ENCODE data around the gene HNRNPUL2.
"Not testable (repeated sequence)": the region's sequence is repeated elsewhere in the genome, so short reads cannot be mapped to it uniquely, and the experiment has no call there.

The HNRNPUL2 gene

DNA sequence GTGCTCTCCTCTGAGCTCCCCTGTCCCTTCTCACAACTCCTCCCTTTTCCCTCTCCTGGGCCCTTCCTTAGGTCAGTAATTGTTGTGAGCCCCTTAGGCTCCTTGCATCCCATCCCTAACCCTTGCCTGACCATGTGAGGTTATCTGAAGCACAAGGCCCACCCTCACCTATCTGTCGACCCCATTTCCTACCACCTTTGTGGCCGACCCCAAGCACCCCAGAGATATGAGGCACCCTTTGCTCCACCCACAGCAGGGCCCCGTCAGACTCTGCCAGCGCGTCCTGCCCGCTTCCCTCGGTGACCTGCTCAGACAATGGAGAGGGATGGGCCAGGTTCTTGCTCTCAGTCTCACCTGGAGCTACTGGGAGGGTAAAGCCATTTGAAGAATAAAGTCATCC is 18.5 kb downstream of the HNRNPUL2 start:
- intact Hi-C loops (cut with DNase I) = loop anchor here (2.0 to 10.0 kb wide), 2 partner anchors 18 to 314 kb away; partner anchors contain the start of gene HNRNPUL2
- peak in 13 of 42 donors; percentile 16 to 52 (median 35) for DNase-seq

DNA sequence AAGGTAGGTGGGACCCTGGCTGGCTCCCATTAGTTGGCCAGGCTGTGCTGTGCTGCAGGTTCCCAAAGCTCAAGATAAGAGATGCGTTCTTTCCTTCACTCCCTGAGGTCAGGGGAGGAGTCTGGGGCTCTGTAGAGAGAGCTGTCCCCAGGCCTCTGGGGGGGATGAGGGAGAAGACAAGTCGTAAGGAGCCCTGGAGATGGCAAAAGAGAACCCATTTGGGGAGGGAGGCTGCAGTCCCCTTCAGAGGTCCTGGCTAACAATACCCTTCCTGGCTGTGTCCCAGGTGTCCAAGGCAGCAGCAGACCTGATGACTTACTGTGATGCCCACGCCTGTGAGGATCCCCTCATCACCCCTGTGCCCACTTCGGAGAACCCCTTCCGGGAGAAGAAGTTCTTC is 18.9 kb downstream of the HNRNPUL2 start:
- intact Hi-C loops (cut with DNase I) = loop anchor here (2.0 to 10.0 kb wide), 2 partner anchors 18 to 314 kb away; partner anchors contain the start of gene HNRNPUL2
- peak in 3 of 42 donors; percentile 5 to 38 (median 30) for DNase-seq

DNA sequence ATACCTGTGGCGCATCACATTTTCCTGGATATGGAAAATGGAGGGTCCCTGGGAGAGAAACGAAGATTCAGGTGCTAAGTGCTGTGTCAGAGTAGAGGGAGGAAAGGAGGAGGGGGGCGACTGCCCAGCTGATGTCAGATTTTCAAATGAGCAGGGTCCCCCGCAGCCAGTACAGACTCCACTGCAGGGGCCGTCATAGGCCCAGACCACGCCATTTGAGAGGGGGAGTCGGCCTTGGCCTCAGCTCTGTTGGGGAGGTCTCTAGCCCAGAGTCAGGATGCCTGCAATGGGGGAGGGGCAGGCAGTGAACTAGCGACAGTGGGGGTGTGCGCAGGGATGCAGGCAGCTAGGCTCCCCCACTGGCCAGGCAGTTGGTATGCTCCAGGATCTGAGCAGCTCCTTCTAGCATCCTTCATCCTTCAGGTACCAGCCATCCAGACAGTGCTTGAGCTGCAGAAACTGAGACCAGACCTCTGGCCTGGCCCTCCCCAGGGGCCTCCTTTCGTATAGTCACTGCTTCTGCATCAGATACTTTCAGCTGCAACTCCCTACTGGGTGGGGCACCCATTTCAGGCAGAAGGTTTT is 19.9 kb downstream of the HNRNPUL2 start, which contains the start of the genes BSCL2 and GNG3:
Gene BSCL2 (minus strand): TSS at position 148 of the 585 bp plus-strand sequence. CDS start 229 bp downstream, outside the sequence.
Gene GNG3 (plus strand): TSS at position 400 of the 585 bp plus-strand sequence. CDS start 620 bp downstream, outside the sequence.
- peak; percentile 74 to 97 (median 90) for DNase-seq
- intact Hi-C loops (cut with DNase I) = loop anchor here (10.0 kb wide), 1 partner anchor 313 kb away; no protein-coding TSS in a partner anchor

DNA sequence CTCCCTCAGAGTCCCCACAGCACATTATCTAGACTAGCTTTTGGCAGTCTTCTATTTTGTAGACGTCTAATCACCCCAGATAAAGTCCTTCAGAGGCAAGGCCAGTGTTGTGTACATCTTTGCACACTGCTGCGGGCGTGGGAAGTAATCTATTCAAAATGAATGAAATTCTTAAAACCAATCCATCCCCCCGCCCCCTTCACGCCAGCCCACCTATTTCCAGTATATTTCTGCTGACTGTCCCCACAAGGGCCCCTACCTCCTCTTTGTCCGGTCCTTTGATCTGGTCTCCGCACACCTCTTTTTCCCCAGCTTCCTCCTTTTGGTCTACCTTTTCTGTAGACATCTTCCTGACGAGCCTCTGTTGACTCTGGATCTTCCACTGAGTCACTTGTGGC is 20.4 kb downstream of the HNRNPUL2 start:
- intact Hi-C loops (cut with DNase I) = loop anchor here (10.0 kb wide), 1 partner anchor 312 kb away; no protein-coding TSS in a partner anchor
- DNase-seq = peak in 1 of 42 donors; percentile 39

DNA sequence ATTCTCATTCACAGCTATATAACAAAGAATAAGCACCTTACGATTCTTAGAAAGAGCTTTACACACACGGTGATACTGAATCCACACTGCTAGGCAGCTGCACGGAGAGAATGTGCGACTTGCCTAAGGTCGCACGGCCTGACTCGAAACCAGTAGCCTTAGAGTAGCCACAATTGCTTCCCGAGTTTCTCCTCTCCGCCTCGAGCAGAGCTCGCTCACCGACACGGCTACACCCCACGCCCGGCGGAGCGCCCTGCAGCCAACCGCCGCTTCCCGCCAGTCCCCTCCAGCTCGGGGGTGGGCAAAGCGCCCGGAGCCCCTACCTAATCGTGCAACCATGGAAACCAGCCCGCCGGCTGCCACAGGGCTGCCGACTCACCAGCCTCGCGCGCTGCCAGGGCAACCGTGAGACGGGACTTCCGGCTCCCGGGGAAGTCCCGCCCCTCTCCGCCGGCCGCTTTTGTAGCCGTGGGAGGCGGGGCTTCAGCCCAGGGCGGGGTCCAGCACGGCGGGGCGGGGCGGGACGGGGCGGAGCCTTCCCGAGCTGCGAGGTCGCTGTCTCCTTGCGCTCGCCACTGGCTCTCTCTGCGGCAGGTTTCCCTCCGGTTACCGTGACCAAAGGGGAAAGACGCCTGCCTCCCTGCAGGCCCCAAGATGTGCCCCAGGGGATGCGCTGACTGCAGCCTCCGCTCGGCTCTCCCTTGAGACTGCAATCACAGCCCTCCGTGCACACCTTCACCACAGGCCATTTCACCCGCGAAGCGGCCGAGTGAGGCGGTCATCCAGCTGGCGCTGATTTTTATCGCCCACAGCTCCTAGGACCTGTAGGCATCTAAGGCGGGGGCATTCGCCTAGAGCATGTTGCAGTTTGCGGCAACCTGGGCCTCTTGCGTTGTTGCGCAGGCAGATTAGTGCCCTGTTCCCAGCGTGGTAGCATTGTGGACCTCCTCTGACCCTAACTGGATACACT is 21.1 kb downstream of the HNRNPUL2 start:
- peak; percentile 91 to 99 (median 97) for DNase-seq
- intact Hi-C loops (cut with DNase I) = loop anchor here (10.0 kb wide), 1 partner anchor 311 kb away; no protein-coding TSS in a partner anchor

DNA sequence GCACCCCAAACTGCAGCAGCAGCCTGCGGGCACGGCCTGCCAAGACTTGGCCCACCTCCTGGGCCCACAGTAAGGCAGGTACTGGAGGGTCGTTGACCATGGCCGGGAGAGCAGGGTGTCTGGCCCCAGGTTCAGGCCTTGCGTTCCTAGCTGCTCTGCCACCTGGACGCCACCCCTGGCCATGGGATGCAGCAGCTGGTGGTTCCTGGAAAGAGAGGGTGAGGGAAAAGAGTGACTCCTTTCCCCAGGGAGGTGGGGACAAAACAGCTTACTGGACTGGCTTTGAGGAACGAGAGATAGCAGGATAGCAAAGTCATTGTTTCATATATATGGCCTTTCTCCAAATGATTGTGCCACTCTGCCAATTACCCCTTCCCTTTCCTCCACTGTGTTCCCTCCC is 21.8 kb downstream of the HNRNPUL2 start:
- no peak for DNase-seq
- intact Hi-C loops (cut with DNase I) = loop anchor here (10.0 kb wide), 1 partner anchor 311 kb away; no protein-coding TSS in a partner anchor

DNA sequence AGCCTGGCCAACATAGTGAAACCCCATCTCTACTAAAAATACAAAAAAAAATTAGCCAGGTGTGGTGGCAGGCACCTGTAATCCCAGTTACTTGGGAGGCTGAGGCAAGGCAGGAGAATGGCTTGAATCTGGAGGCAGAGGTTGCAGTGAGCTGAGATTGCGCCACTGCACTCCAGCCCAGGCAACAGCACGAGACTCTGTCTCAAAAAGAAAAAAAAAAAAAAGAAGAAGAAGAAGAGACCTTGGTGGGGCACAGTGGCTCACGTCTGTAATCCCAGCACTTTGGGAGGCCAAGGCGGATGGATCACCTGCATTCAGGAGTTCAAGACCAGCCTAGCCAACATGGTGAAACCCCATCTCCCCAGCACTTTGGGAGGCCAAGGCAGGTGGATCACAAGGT is 23.3 kb downstream of the HNRNPUL2 start:
- DNase-seq = not testable (repeated sequence)
- intact Hi-C loops (cut with DNase I) = loop anchor here (10.0 kb wide), 1 partner anchor 309 kb away; no protein-coding TSS in a partner anchor

DNA sequence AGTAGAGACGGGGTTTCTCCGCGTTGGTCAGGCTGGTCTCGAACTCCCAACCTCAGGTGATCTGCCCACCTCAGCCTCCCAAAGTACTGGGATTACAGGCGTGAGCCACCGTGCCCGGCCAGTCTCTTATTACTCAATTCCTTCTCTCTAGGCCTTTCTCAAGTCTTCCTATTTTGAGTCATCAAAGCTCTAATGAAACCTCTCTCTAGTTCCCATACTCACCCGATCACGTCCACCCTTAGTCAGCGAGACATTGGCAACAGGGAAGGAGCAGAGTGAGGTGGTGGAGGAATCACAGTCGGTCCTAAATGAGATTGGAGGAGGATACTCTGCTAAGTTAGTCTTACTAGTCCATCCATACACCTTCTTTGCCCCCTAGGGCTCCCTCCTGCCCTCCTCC is 25.0 kb downstream of the HNRNPUL2 start:
- no peak for DNase-seq
- intact Hi-C loops (cut with DNase I) = loop anchor here (10.0 kb wide), 1 partner anchor 307 kb away; no protein-coding TSS in a partner anchor

DNA sequence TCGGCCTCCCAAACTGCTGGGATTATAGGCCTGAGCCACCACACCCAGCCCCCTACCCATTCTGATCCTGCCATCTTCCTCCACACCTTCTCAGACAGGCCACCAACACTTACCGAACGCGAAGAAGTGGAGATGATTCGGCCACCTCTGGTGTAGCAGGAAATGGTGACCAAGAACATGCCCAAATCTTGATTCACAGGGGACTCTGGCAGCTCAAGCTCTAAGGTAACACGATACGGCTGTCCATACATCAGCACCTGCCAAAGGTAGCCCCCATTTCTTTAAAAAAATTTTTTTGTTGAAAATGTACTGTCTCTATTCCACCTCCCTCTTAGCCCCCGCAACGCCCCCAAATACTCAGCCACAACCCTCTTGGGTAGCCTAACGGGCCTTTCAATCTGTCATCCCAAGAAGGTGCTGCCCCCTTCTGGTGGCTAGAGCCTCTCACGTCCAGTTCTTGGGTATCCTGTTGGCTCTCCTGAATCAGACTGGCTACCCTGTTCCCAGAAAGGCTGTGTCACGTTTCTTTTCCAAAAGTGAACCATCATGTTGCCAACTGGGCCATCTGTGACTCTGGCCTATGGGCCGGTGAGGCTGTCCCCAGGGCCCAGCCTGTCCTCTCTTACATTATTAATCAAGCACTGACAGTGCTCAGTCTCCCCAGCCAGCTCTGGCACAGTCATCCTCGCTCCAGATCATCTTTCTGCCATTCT is 32.6 kb downstream of the HNRNPUL2 start:
- intact Hi-C loops (cut with DNase I) = no loop called here
- peak; percentile 39 to 91 (median 76) for DNase-seq

DNA sequence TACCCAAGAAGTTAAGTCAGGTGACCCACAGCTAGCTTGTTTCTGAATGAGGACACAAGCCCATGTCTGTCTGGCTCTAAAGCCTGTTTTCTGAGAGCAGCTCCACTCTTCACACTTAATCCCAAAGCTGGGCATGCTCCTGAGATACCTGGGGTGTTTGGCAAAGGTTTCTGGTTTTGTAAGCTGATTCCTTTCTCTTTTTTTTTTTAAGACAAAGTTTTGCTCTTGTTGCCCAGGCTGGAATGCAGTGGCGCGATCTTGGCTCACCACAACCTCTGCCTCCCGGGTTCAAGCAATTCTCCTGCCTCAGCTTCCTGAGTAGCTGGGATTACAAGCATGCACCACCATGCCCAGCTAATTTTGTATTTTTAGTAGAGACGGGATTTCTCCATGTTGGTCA is 33.6 kb downstream of the HNRNPUL2 start:
- DNase-seq; intact Hi-C loops (cut with DNase I): not testable (repeated sequence)

DNA sequence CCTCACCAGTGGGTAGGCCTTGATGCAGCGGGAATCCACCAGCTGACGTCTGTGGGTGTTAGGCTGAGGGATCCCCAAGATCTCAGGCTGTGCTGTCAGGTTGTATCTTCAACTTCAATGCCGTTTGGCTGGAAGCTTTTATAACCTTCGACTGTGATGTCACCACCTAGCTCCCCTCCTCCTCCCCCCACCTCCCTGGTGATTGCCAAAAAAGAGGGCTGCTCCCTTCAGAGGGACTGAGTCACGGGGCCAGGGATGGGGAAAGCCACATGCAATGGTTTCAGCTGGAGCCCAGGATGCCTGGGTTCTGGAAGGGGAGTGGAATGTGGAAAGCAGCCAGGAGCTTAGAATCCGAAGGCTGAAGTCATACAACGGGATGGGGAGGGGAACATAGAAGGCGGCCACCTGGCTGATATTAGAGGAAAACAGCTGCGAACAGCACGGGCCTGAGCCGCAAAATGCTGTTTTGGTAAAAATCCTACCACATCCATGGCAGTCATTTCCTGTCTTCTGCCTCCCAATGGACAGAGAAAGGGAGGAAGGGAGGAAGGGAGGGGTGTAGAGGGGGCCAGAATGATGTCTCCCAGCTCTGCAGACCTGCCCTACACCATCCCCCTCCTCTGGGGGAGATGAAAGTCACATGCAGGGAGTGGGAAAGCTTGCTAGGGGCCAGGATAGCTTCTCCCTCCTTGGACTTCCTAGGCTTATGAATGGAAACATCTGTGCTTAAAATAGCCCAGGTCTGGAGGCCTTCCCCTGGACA is 37.7 kb downstream of the HNRNPUL2 start, which contains the start of gene LRRN4CL:
Gene LRRN4CL (minus strand): TSS at position 110 of the 763 bp plus-strand sequence. CDS start 1,022 bp downstream, outside the sequence.
- intact Hi-C loops (cut with DNase I) = no loop called here

DNA sequence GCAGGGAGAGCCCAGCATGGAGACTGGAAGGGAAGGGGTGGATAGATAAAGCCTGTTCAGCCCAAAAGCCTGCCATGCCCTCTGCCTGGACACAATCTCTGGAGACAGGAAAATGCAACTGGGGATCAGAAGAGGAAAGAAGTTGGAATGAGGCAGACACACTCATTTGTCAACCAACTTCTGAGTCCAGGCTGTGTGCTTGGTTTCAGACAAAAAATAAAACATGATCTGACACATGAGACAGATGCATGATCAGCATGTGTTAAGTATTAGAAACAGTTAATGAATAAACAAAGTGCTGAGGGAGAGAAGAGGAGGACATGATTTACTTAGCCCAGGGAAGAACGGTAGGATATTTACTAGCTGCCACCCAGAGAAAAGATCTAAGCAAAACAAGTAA is 38.8 kb downstream of the HNRNPUL2 start:
- intact Hi-C loops (cut with DNase I) = no loop called here

More for the DNA sequence above, 37.7 kb downstream of the HNRNPUL2 start, which contains the start of gene LRRN4CL:
- DNase-seq = peak; percentile 29 to 91 (median 69)

DNA sequence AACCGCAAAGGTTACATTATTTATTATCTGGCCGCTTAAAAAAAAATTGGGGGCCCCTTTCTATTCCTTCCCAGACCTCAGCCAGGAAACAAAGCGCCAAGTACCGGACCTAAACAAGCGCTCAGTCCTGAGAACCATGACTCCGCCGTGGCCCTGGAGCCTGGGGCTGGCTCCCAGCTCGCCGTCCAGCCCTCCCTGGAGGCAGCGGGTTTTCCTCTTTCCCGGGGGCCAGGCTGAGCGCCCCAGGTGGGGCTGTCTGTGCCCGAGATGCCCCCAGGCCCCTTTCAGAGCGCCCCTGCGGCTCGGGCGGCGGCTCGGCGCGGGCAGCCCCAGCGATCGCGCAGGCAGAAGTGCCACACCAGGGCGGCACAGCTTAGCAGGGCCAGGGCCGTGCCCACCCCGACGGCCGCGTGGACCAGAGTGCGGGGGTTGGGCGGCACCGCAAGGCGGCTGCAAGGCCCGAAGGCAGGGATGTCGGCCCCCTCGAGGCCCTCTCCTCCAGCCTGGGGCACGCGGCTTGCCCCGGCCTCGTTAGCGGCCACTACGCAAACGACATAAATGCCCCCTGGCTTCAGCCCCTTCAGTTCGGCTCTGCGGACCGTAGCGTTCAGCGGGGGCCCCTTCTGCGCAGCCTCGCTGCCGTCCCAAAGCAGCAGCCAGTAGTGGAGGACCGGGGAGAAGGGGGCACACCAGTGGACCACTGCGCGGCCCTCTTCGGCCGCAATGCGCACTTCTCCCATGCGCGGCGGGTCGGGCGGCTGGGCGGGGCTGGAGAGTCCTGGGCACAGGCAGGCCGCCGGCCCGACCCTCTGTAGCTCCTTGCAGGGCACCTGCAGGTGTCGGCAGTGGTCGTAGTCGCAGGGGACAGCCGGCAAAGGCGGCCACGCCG is 39.5 kb downstream of the HNRNPUL2 start:
- DNase-seq = no peak
- intact Hi-C loops (cut with DNase I) = no loop called here

More for the DNA sequence above, 38.8 kb downstream of the HNRNPUL2 start:
- DNase-seq = no peak

DNA sequence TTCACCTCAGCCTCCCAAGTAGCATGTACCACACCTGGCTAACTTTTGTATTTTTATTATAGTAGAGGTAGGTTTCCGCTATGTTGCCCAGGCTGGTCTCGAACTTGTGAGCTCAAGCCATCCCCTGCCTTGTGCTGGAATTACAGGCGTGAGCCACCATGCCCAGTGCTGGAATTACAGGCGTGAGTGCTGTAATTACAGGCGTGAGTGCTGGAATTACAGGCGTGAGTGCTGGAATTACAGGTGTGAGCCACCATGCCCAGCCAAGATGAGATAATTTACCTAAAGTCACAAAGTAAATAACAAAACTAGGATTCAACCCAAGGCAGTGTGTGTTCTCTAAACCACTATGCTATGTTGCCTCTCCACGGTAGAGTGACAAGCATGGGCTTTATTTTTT is 44.7 kb downstream of the HNRNPUL2 start:
- intact Hi-C loops (cut with DNase I) = no loop called here
- no peak for DNase-seq

DNA sequence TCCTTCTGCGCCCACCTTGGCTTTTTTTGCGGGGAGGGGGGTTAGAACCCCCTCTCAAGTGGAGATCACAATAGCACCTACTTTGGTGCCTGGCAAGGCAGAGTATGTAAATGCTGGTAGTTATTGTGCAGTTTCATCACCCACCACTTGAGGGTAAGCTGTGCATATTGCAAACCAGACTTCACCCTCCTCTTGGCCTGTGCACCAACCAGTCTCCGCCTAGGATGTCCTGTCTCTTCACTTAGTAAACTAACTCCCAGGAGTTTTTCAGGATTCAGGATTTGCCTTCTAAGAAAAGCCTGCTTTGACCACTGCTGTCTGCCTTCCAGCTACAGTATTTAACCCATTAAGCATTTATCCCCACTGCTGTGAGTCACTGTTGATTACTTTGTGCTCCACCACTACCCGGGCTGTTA is 46.4 kb downstream of the HNRNPUL2 start:
- intact Hi-C loops (cut with DNase I) = no loop called here
- DNase-seq = peak in 5 of 42 donors; percentile 11 to 45 (median 26)

Measured in head of caudate nucleus (tissue), 42 donors.